Measurements from ENCODE around the gene ALDH2.
"Not testable (repeated sequence)": the region's sequence is repeated elsewhere in the genome, so short reads cannot be mapped to it uniquely, and the experiment has no call there.

The ALDH2 gene

DNA sequence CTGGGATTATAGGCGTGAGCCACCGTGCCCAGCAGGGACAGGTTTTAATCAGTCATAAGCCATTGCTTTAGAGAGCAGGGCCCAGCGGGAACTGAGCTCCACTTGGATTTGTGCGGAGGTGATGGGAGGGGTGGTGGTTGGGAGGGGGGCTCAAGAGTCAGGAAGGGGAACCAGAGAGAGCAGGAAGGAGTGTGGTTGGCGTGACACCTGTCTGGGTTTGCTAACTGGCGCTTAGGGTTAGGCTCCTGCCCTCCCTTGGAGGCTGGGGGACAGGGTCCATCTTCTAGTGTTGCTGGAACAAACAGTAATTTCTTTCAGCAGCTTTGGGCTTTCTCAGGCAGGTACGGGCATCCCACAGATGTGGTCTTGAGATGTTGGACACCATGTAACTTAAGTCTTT is 7.5 kb upstream of the ALDH2 start:
- DNase-seq (ENCODE audit: low spot score), result no peak

DNA sequence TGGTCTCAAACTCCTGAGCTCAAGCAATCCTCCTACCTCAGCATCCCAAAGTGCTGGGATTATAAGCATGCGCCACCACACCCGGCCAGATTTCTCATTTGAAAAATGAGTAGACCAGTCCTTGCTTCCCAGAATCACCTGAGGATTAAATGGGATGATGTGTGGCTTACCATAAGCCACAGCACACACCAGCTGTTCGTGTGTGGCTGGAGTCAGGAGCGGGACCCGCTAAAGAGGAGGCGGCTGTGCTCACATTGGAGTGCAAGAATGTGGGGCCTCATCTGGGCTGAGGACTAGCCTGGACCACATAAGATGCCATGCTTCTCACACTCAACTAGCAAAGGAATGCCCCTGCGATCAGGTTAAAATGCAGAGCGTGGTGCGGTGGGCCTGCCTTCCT is 6.7 kb upstream of the ALDH2 start:
- DNase-seq (ENCODE audit: low spot score), result no peak

DNA sequence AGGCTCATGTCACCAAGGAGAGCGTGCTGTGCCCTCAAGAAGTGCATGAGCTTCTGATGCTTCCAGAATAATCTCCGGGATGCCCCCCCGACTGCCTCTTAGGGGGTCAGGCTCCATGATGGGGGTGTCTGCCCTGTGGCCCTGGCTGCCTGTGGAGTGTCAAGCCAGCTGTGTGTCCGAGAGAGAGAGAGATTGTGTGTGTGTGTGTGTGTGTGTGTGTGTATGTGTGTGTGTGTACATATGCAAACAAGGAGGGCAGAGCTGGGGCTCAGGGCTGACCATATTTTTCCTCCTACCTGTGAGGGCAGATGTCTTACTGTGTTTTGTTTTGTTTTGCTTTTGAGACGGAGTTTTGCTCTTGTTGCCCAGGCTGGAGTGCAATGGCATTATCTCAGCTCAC is 5.6 kb upstream of the ALDH2 start:
- DNase-seq (ENCODE audit: low spot score), result no peak

DNA sequence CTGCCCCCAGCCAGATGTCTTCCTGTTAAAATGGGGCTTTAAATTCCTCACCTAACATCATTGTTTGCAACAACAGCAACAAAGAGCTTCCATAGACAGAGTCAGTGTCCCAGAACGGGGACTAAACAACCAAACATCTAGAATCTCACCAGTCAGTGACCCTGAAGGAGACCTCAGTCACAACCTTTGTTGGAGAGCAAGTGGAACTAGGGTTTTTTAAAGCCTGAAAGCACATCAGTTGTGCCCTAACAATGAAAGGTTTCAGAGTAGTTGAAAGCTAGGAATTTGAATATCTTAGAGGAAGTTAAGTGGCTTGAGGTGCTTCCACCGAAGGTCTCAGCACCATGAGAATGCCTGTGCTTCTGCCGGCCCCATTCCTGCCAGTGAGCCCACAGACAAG is 5.0 kb upstream of the ALDH2 start:
- DNase-seq (ENCODE audit: low spot score), result no peak

DNA sequence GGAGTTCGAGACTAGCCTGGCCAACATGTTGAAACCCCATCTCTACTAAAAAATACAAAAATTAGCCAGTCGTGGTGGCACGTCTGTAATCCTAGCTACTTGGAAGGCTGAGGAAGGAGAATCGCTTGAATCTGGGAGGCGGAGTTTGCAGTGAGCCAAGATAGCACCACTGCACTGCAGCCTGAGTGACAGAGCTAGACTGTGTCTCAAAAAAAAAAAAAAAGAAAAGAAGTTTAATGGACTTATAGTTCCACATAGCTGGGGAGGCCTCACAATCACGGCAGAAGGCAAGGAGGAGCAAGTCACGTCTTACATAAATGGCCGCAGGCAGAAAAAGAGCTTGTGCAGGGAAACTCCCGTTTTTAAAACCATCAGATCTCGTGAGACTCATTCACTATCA is 3.2 kb upstream of the ALDH2 start:
- DNase-seq (ENCODE audit: low spot score), result not testable (repeated sequence)

DNA sequence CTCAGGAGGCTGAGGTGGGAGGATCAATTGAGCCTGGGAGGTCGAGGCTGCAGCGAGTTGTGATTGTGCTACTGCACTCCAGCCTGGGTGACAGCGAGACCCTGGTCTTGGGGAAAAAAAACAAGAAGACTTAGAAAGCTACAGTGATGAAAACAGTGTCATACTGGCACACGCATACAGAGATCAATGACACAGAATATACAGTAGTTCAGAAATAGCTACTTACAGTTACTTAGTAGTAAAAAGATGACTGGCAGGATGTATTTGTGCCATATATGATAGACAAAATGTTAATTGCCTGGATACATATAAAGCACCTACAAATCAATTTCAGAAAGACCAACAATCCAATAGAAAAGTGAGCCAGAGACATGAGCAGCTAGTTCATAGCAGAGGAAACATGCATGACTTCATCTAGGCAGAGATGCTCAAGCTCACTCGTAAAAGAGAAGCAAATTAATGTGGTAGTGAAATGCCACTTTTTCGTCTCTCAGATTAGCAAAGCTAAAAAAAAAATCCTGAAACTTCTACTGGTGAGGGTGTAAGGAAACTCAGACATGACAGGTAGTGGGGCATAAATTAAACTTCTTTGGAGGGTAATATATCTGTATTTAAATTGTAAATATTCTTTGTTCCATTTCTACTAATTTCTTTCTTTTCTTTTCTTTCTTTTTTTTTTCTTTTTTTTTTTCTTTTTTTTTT is 2.5 kb upstream of the ALDH2 start:
- DNase-seq (ENCODE audit: low spot score), result no peak

DNA sequence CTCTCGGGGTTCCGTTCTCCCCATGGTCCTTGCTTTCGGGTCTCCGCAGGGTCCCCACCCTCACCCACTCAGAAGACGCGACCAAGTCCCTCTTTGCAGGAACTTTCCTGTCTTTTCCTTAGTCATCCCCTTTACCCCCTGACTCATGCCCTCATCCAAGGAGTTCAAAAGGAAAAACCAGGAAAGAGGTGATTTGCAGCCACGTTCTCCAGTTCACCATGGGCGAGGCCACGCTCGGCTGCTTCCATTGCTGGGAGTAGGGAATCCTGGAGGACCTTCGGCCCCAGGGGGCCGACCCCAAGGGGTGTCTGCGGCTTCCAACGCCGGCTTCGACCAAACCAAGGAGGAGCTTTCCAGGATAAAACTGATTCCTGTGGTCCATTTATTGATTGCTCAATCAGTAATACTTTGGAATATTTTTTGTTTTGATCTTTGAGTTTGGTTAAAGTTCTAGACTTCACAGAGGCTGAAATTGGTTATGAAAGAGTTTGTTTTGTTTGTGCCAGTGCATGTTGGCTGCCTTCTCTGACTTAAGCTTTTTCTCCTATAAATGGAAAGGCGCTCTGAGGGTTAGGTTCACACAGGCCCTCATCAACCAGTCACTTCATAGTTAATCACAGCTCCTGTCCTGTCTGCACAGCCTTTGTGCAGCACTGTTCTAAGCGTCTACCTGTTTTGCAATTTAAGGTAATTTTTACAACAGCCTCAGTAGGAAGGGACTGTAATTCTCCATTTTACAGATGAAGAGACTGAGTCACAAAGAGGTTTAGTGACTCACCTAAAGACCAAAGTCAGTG is 827 bp downstream of the ALDH2 start:
- peak; percentile 66 for DNase-seq (ENCODE audit: low spot score)

DNA sequence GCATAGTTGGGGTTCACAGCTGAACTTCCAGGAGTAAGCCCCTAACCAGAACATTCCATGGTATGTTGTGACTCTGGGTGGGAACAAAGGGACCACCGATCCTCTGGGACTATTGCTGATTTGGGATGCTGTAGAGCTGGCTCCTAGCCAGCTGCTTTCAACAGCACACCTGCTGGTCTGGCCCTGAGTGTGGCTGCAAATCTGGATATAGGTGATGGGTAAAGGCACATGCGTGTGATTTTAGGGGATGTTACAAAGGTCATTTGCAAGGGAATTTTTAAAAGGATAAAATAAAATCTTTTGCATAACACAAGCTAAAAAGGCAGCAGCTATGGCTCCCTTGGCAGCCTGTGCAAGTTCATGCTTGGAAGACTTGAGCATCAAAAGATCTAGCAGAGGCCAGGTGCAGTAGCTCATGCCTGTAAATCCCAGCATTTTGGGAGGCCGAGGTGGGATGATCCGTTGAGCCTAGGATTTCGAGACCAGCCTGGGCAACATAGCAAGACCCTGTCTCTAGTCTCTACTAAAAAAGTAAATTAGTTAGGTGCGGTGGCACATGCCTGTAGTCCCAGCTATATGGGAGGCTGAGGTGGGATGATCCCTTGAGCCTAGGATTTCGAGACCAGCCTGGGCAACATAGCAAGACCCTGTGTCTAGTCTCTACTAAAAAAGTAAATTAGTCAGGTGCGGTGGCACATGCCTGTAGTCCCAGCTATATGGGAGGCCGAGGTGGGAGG is 1.6 kb downstream of the ALDH2 start:
- DNase-seq (ENCODE audit: low spot score), result no peak

DNA sequence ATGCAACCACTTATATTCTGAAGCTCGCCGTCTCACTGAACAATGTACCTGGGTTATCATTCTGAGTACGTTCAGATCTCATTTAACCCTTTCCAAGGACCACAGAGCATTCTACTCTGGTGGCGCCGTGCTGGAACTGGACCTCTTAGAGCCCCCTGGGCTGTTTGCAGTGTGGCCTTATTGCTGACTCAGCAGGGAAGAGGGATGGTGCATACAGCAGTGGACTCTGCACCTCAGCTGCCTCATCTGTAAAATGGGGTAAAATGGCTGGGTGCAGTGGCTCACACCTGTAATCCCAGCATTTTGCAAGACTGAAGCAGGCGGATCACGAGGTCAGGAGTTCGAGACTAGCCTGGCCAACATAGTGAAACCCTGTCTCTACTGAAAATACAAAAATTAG is 2.9 kb downstream of the ALDH2 start:
- DNase-seq (ENCODE audit: low spot score), result no peak

DNA sequence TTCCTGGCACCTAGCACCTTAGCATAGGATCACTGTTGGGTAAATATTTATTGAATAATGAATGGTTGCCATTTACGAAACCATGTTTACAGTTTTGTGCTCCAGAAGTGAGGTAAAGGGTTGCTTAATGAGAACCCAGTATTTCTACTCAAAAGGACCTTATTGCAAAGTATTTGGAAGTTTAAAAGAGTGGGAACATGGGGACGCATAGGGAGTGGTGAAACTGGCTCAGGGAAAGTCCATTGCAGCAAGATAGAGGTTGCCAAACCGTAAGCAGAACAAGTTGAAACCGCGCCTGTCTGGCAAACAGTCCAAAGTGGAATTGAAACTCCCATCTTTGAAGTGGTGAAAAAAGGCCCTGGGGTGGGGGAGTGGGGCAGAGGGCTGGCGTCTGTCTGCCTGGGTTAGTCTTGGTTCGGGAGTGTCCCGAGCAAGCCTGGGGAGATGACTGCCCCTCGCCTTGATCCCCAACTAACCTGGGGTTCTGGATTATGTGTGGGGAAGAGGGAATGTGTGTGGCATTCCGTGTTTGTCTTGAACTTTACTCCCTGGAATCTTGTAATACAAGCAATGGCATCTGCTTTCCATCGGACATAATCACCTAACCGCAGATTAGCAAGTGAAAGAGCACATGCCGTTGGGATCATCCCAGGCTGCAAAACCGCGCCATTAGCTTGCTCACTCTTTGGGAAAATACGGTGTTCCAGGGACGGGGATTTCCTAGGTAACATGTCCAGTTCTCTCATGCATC is 7.2 kb downstream of the ALDH2 start:
- DNase-seq (ENCODE audit: low spot score), result no peak

DNA sequence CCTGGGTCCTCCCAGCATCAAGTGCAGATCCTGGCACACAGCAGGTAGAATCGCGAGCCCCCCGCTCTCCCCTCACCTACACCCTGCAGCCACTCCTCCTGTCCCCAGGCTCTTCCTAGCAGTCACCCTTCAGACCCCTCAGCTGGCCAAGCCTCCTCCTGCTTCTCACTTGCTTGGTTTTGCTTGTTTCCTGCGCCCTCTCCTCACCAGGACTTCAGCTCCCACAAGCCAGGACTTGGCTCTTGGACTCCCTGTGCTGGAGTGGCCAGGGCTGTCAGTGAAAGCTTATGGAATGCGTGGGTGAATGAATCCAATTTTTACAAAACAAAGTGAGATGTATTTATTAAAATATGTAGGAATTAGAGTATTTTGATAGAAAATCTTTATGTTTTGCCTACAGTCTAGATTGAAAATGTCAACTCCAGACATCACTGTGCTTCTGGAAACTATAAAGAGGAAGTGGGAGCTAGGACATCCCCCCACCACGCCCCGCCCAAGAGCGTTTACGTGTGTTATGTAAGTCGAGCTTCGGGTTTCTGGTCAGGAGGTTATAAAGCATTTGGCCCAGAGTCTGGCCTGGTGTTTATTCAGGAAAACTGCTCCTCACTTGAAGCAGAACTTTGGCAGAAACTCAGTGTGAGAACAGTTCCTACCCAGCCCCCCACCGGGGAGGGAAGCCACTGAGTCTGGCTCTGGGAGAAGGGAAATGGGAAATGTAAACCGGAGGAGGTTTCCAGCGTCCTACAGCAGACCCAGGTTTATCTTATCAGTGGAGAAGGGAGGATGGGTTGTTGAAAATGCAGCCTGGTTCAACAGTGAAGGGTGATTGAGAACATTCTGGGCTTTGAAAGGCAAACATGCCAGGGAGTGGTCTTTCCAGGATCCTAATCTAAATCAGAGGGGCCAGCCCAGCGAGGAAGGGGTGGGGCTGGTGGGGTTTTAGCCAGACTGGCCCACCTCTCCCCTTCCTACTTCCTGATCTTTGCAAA is 8.8 kb downstream of the ALDH2 start:
- DNase-seq (ENCODE audit: low spot score), result no peak

DNA sequence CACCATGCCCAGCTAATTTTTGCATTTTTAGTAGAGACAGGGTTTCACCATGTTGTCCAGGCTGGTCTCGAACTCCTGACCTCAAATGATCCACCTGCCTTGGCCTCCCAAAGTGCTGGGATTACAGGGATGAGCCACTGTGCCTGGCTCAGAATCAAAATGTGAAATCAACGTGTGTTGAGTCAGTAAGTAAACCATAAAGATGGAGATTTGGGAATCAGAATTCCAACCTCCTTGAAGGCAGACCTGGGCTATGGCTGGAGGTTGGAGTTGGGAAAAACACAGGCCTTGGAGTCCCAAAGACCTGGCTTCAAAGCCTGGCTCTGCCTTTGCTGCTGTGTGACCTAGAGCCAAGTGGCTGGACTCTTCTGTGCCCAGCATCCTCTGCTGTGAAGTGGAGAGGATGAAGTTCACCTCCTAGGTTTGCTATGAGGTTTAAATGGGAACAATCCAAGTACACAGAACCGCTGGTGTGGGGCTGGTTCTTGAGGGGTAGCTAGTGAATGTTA is 10.2 kb downstream of the ALDH2 start:
- DNase-seq (ENCODE audit: low spot score), result no peak

DNA sequence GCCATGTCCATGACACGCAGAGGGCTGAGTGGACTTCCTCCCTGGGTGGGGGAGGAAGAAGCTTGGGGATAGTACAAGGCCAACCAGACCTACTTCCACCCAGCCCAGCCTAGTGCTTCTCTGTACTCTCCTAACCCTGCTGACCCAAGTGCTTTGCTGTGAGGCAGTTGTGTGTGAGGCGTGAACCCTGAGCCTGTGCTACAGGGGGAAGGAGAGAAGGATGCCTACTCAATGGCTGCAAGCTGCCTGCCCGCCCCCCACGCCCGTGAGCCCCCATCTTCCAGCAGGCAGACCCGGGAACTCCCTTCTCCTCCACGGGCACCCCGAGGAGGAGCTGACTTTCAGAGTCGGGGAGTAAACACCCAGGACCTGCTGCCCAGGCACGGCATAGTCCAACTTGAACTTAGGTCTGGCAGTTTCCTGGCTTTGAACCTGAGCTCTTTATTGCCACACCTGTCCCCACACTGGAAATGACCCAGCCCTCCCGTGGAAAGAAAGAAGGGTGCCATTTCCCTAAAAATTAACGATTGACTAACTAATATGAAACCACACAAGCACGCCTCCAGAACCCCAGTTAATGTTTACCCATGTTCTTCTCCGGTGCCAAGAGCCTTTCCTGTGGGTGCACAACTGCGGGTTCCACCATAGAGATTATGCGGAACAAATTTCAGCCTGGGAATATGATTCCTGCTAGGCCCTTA is 10.8 kb downstream of the ALDH2 start:
- no peak for DNase-seq (ENCODE audit: low spot score)

DNA sequence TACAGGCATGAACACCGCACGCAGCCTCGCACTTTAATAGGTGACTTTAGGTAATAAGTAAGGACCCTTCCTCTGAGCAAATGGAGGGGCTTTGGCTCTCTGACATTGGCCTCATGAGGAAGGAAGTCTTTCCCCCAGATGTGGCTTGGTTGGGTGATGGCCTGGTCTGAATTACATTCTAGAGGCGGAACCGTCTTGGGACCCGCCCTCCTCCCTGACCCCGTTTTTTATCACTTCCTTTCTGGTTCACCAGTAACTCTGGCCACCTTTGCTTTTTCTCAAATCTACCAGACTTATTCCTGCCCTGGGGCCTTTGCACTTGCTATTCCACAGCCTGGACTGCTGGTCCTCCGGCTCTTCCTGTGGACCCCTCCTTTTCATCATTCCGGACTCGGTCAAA is 13.4 kb downstream of the ALDH2 start:
- DNase-seq (ENCODE audit: low spot score), result no peak

DNA sequence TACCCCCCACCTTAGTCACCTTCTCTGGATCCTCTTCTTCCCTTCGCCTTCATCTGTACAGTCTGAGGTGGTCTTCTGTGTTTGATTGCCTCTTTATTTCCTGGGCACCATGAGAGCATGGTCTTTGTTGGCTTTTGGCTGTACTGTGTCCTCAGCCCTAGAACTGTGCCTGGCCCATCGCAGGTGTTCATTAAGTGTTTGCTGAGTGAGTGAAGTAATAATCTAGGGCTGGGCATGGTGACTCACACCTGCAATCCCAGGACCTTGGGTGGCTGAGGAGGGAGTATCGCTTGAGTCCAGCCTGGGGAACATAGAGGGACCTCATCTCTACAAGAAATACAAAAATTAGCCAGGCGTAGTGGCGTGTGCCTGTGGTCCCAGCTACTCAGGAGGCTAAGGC is 13.9 kb downstream of the ALDH2 start:
- DNase-seq (ENCODE audit: low spot score), result no peak

DNA sequence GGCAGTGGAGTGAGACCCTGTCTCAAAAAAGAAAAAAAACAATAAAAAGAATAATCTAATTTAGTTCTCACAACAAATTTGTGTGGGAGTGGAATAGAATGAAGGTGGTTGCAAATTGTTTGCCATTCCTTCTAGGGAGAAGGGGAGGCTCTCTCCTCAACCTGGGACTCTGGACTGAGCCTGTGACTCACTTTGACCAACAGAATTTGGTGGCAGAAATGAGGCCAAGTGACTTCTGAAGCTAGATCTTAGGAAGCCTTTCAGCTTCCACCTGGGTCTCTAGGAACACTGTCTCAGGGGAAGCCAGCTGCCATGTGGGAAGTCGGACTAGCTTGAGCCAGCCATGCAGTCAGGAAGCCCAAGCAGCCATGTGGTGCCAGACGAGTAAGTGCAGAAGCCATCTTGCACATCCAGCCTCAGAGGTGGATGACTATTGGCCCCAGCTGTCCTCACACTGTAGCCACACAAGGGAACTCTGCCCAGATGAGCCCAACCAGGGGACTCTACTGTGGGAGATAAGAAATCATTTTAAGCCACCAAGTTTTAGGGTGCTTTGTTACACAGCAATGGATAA is 14.4 kb downstream of the ALDH2 start:
- no peak for DNase-seq (ENCODE audit: low spot score)

DNA sequence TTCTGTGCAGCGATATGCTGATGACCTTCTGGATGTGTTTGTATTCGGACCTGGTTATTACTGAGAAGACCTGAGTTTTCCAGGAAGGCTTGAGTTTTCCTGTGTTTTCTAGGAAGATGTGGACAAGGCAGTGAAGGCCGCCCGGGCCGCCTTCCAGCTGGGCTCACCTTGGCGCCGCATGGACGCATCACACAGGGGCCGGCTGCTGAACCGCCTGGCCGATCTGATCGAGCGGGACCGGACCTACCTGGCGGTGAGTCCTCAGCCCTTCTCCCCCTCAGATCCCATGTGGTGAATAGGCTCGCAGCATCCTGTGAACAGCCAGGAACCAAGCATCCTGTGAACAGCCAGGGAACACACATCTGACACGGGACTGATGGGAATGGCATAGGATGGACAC is 16.3 kb downstream of the ALDH2 start:
- DNase-seq (ENCODE audit: low spot score), result no peak

DNA sequence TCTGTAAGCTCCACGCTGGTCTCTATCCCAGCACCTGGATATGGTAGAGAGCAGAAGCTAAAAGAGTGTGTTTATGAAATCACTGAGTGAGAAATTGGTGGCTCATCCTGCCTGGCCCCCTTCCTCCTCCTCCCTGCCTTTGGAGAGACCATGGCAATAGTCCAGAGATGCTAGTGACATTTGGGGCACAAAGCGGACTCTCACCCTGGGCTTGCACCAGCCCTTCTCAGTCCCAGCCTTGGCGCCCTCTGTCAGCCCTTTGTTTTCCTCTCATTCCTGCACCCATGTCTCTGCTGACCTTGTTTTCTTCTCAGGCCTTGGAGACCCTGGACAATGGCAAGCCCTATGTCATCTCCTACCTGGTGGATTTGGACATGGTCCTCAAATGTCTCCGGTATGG is 18.2 kb downstream of the ALDH2 start:
- no peak for DNase-seq (ENCODE audit: low spot score)

DNA sequence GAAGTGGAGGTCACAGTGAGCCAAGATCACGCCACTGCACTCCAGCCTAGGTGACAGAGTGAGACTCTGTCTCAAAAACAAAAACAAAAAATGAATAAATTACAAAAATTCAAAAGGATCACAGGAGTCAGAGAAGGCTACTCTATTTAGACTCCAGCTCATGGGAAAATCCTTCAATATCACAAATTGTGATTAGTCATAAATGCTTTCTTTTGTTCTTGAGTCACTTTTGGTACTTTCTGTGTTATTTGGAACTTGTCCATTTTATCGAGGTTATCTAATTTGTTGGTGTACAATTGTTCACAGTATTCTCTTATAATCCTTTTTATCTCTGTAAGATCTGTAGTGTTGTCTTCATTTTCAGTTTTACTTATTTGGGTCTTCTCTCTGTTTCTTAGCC is 18.9 kb downstream of the ALDH2 start:
- no peak for DNase-seq (ENCODE audit: low spot score)

DNA sequence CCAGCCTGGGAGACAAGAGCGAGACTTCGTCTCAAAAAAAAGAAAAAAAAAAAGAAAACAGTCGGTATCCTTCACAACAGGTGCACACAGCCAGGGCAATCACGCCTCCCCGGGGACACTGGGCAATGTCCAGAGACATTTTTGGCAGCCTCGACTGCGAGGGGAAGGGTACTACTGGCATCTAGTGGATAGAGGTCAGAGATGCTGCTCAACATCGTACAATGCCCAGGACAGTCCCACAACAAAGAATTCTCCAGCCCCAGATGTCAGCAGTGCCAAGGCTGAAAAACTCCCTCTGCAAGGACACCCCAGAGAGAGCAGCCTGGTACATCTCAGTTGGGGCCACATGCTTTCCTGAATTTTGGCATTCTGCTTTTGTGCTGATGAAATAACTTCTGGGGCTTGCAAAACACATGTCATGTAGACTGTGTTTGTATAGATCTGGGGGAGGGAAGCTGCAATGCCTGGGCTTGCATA is 21.5 kb downstream of the ALDH2 start:
- DNase-seq (ENCODE audit: low spot score), result no peak
